Measurements from ENCODE around the gene SH3RF3. TPM values are rescaled to one million over a fixed set of nuclear protein-coding genes. Genes with fewer than 3 reads are reported as not detected.

SH3RF3 gene
- total RNA-seq, 4 donors from 2014 or later: 5.3 to 10.0 (median 8.0) TPM

DNA sequence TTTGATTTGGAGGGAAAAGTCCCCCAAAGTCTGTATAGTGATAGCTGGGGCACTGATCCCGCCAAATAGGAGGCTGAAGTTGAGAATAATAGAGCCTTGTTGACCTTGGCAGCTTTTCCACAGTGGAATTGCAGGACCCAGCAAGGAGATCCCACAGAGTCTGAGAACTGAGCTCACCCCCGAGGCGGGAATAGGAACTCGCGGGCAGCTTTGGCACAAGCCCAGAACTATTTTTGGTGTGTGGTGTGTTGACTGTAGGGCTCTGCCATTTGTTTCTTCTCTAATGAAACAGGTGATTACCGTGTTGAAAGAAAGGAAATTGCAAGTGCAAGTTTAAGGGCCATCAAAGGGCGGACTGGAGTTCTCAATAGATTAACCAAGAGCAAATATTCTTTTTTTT is 34.0 kb downstream of the SH3RF3 start:
- TF ChIP-seq, protein P1, sequence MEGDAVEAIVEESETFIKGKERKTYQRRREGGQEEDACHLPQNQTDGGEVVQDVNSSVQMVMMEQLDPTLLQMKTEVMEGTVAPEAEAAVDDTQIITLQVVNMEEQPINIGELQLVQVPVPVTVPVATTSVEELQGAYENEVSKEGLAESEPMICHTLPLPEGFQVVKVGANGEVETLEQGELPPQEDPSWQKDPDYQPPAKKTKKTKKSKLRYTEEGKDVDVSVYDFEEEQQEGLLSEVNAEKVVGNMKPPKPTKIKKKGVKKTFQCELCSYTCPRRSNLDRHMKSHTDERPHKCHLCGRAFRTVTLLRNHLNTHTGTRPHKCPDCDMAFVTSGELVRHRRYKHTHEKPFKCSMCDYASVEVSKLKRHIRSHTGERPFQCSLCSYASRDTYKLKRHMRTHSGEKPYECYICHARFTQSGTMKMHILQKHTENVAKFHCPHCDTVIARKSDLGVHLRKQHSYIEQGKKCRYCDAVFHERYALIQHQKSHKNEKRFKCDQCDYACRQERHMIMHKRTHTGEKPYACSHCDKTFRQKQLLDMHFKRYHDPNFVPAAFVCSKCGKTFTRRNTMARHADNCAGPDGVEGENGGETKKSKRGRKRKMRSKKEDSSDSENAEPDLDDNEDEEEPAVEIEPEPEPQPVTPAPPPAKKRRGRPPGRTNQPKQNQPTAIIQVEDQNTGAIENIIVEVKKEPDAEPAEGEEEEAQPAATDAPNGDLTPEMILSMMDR (IDR thresholded peaks at IDR 0.05; ENCODE audit: low read depth): no peak

DNA sequence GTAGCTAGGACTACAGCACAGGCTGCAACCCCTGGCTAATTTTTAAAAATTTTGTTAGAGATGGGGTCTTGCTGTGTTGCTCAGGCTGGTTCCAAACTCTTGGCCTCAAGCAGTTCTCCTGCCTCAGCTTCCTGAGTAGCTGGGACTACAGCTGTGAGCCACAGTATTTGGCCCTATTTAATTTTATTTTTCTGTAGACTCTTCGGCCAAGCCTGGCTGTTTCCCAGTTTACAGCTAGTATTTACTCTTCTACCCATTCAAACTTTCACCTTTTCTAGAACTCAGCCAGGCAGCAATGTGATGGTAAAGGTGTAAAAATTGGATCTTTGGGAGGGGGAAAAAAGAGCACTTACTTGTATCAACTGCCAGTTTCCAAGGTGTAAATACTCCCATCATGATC is 35.3 kb downstream of the SH3RF3 start:
- TF ChIP-seq, protein P1 (IDR thresholded peaks at IDR 0.05; ENCODE audit: low read depth): no peak

DNA sequence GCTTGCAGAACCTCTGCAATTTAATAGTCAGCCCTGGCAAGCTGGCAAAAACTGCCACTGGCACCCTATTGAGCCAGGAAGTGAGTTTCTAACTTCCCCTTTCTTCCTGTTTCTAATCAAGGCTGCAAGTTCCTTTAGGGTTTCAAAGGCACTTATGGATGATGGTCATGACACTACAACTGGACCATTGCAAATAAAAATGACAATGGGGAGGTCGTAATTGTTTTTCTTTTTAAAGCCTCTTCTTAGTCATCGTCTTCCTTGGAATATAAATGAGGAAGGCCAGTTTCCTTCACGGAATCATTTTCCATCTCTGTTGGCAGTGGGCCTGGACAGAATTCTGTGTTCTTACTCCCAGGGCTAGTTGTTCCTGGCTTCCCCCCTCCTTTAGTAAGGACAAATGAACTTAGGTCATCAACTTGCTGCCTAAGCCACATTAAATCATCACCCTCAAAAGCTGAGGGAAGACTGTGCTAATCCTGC is 35.8 kb downstream of the SH3RF3 start:
- TF ChIP-seq, protein P1 (IDR thresholded peaks at IDR 0.05; ENCODE audit: low read depth): no peak

DNA sequence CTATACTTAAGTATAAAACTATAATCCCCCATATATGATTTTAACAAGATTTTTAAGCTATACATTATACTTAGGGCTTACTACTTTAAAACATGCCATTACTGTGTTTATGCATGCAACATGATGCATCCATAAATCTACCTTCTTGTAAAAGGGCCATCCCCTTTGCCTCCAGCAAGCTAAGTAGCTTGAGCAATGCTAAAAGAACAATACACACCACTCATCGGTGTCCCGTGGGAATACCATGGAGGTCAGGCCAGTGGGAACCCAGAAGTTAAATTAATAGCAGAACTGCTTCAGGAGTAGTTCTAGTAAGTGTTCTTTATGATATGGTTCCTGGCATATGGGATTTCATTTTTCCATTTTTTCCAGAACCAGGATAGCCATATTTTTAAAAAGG is 37.8 kb downstream of the SH3RF3 start:
- TF ChIP-seq, protein P1 (IDR thresholded peaks at IDR 0.05; ENCODE audit: low read depth): no peak

DNA sequence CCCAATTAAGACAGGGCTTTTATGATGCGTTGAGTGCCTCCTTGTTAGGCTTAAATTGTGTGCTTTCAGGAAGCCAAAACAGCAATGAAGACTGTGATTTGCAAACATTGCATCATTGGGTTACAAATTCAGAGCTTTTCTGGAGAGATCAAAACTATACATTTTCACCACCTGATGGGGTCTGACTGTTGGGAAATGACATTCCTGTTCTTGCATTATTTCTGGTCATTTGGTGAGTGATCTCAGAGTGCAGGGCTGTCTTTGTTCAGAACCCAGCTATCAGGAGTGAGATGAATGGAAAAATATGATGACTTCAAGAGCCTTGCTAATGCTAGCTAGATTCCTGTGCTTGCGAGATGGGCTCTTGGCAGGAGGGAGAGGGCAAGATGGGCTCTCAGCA is 39.1 kb downstream of the SH3RF3 start:
- TF ChIP-seq, protein P1 (IDR thresholded peaks at IDR 0.05; ENCODE audit: low read depth): no peak

DNA sequence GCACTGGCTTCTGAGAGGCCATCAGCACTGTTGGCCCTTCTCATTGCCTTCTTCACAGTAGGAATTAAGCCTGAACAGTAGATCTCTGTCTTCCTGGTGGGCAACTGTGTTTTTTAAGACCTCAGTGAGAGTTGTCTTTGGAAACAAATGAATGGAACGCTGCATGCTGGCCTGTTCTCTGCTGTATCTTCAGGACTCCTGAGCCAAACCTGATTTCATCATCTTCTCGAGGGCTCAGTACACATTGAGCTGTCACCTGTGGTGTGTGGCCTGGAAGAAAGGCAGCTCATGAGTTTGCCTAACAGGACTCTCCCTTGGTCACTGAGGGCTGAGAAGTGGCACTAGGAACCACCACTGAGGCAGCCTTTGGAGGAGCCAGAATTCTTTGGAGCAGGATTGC is 39.7 kb downstream of the SH3RF3 start:
- TF ChIP-seq, protein P1 (IDR thresholded peaks at IDR 0.05; ENCODE audit: low read depth): no peak

DNA sequence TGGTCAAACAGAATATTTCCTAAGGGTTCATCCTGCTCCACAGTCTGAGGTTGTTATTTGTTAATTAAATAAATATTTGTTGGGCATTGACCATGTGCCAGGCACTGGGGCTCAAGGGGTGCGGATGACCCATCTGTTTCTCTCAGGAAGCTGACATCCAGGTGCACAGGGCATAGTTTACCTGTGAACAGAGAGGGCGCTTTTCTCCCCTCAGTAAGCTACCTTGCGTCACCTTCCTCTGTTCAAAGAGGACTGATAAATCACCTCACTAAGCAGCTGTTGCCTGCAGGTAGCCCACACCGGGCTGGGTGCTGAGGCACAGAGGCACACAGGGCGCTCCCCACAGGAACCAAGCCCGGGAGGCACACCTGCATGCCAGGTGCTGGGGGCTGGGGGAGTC is 41.6 kb downstream of the SH3RF3 start:
- TF ChIP-seq, protein P1 (IDR thresholded peaks at IDR 0.05; ENCODE audit: low read depth): no peak
